Fibroblast of peridontal ligament (primary cell): Measurements from ENCODE around the gene SCN8A.
A peak's percentile ranks its signal among the peaks of the same experiment; 100 is the strongest.

Experiments used
- DNase-seq: peaks from one replicate; pipeline ENCODE4 v3.0.0-alpha.2; 2010; ENCODE audit errors: extremely low read depth

Gene SCN8A

GRCh38 chr12:51669271-51669670 is 78.2 kb downstream of the SCN8A start:
- no peak for DNase-seq

GRCh38 chr12:51669996-51670395 is 79.0 kb downstream of the SCN8A start:
- DNase-seq, result no peak

GRCh38 chr12:51672334-51672733 is 81.3 kb downstream of the SCN8A start:
- peak; percentile 65 for DNase-seq

- no peak for DNase-seq
Measured at GRCh38 chr12:51675071-51675803, 84.2 kb downstream of the SCN8A start.

- DNase-seq, result no peak
Measured at GRCh38 chr12:51676875-51677274, 85.8 kb downstream of the SCN8A start.

GRCh38 chr12:51677284-51677968 is 86.4 kb downstream of the SCN8A start:
- DNase-seq, result no peak

GRCh38 chr12:51678086-51678724 is 87.2 kb downstream of the SCN8A start:
- DNase-seq, result peak; percentile 71

- no peak for DNase-seq
Measured at GRCh38 chr12:51682981-51683380, 91.9 kb downstream of the SCN8A start.

- peak; percentile 85 for DNase-seq
Measured at GRCh38 chr12:51683763-51684357, 92.8 kb downstream of the SCN8A start.

- DNase-seq, result peak; percentile 37
Measured at GRCh38 chr12:51686727-51687126, 95.7 kb downstream of the SCN8A start.

GRCh38 chr12:51687177-51687576 is 96.1 kb downstream of the SCN8A start:
- no peak for DNase-seq

GRCh38 chr12:51687614-51688013 is 96.6 kb downstream of the SCN8A start:
- peak; percentile 88 for DNase-seq

- no peak for DNase-seq
Measured at GRCh38 chr12:51689983-51690382, 99.0 kb downstream of the SCN8A start.

GRCh38 chr12:51692016-51692415 is 101.0 kb downstream of the SCN8A start:
- DNase-seq, result no peak

GRCh38 chr12:51693569-51693968 is 102.5 kb downstream of the SCN8A start:
- DNase-seq, result no peak

GRCh38 chr12:51694146-51694545 is 103.1 kb downstream of the SCN8A start:
- DNase-seq, result no peak

- DNase-seq, result peak; percentile 70
Measured at GRCh38 chr12:51695241-51696010, 104.4 kb downstream of the SCN8A start.

GRCh38 chr12:51699219-51699618 is 108.2 kb downstream of the SCN8A start:
- DNase-seq, result no peak

- no peak for DNase-seq
Measured at GRCh38 chr12:51700887-51701286, 109.9 kb downstream of the SCN8A start.

- no peak for DNase-seq
Measured at GRCh38 chr12:51702587-51702986, 111.6 kb downstream of the SCN8A start.

GRCh38 chr12:51705450-51705849 is 114.4 kb downstream of the SCN8A start:
- DNase-seq, result no peak

GRCh38 chr12:51706206-51706605 is 115.2 kb downstream of the SCN8A start:
- no peak for DNase-seq
